Adrenal gland (tissue), 12 donors: Measurements from ENCODE around the gene CHD1. TPM values are rescaled to one million over a fixed set of nuclear protein-coding genes. Genes with fewer than 3 reads are reported as not detected.

Source experiments
- DNase-seq, 7 donors: peaks; one replicate each; pipeline ENCODE4 v3.0.0-alpha.2; 2019 to 2020
- H3K27ac ChIP-seq, 5 donors: fragments of 200-600 bp; sonication (generic) in 4 of 5; 1 replicate in 3 of 5; 2 replicates in 2 of 5; pipeline versions ENCODE4 v1.5.1 to v1.8.0; 2016 to 2020; ENCODE audit warnings: mild to moderate bottlenecking in 1 of 5
- H3K27me3 ChIP-seq: fragments of 200-600 bp; 2 replicates; pipeline ENCODE4 v1.8.0; 2021
- H3K36me3 ChIP-seq, 2 donors: fragments of 200-600 bp; replicated peaks in 1 of 2; 1 replicate in 1 of 2; 2 replicates in 1 of 2; pipeline versions ENCODE4 v1.5.1 to v1.8.0; 2018 to 2022
- H3K4me1 ChIP-seq, 2 donors: fragments of 200-600 bp; replicated peaks in 1 of 2; 1 replicate in 1 of 2; 2 replicates in 1 of 2; pipeline versions ENCODE4 v1.5.1 to v1.8.0; 2018 to 2021
- H3K4me3 ChIP-seq, 4 donors: fragments of 200-600 bp; sonication (generic) in 3 of 4; one replicate each; pipeline ENCODE4 v1.5.1; 2016 to 2018
- H3K9me3 ChIP-seq, 3 donors: fragments of 200-600 bp; sonication (generic) in 1 of 3; replicated peaks in 1 of 3; 1 replicate in 2 of 3; 2 replicates in 1 of 3; pipeline versions ENCODE4 v1.5.1 to v1.8.0; 2016 to 2021
- POLR2A ChIP-seq, 2 donors: fragments of 450-650 bp; IDR thresholded peaks; one replicate each; pipeline ENCODE4 v1.6.1; 2017; ENCODE audit warnings: antibody characterized with exemption in 2 of 2, mild to moderate bottlenecking in 2 of 2, moderate library complexity in 1 of 2
- WGBS, 4 donors: extraction: QIAGEN DNeasy Blood & Tissue Kit in 2 of 4; methylation state at CpG; one replicate each; pipeline versions ENCODE4 v1.1.5 to v1.1.7; 2013 to 2017; 5-methylcytosine and 5-hydroxymethylcytosine counted together
- intact Hi-C, 2 donors: fragments of 100-400 bp; cut with DNase I; formaldehyde crosslinking; loops; one replicate each; pipeline versions ENCODE4 v1.14.1 to v1.15.0; 2022 to 2023
- polyA plus RNA-seq, 3 donors: library from polyadenylated mRNA; stranded (reverse); fragments of 200-250 nt in 2 of 3; fragments of 350-450 nt in 1 of 3; fragmentation: Illumina TruSeq in 1 of 3; extraction: RNeasy Lipid Tissue Mini Kit (QIAGEN cat#74804) in 1 of 3; gene quantifications; one replicate each; pipeline ENCODE4 v1.2.3, GENCODE V29; 2013 to 2014
- total RNA-seq, 9 donors: library from RNA; depleted of rRNA in 4 of 9; stranded (reverse); fragments of >200 nt in 4 of 9; fragments of 120-200 nt in 1 of 9; fragmentation: NEBNext Ultra II Directional in 1 of 9; extraction: Animal tissue kit (Norgen Biotek cat#: 25700) in 1 of 9; gene quantifications; one replicate each; pipeline versions ENCODE4 v1.1.0 to v1.2.4, GENCODE V29; 2013 to 2023
- TF ChIP-seq, protein P1 (sequence below), 6 experiments: fragments of 450-650 bp in 4 of 6; fragments of 200-600 bp in 2 of 6; sonication (generic) in 1 of 6; IDR thresholded peaks; 1 replicate in 5 of 6; 2 replicates in 1 of 6; pipeline versions ENCODE4 v1.5.1 to v1.8.0; 2016 to 2021; ENCODE audit warnings: antibody characterized with exemption in 6 of 6, mild to moderate bottlenecking in 2 of 6, moderate library complexity in 1 of 6
- donor health status: healthy with polysubstance abuse.
- donor health status: Bipolar disorder and iron deficiency.
- donor health status: DM: yes; HTN: yes; CAD: no.
- donor health status: DM: no; HTN: no; CAD: no.
- donor health status: DM: no; HTN: no; CAD: no.
- donor health status: DM: yes; HTN: yes; CAD: no.

The CHD1 gene
- total and polyA plus RNA-seq, 12 donors, result 16.0 to 64.9 (median 27.9) TPM

GRCh38 chr5:98929710-98930298, 997 bp upstream of the CHD1 start:
- 4 to 8% (median 6%) methylated on average over 20 to 21 of the region's 21 CpGs for WGBS, 4 donors
- peak overlapping the region in 3 of 4 donors; percentile 70 to 87 (median 86) for H3K4me3 ChIP-seq
- peaks cover 8 to 39% of the 10 kb centered on the region in 2 donors for H3K4me1 ChIP-seq
- no peaks in the 10 kb centered on the region for H3K9me3 ChIP-seq
- H3K36me3 ChIP-seq, result peaks cover 0 to 2% of the 10 kb centered on the region in 2 donors
- peak overlapping the region; percentile 96 to 100 (median 100) for H3K27ac ChIP-seq
- TF ChIP-seq POLR2A (IDR thresholded peaks at IDR 0.05), result no peak
- TF ChIP-seq, protein P1, sequence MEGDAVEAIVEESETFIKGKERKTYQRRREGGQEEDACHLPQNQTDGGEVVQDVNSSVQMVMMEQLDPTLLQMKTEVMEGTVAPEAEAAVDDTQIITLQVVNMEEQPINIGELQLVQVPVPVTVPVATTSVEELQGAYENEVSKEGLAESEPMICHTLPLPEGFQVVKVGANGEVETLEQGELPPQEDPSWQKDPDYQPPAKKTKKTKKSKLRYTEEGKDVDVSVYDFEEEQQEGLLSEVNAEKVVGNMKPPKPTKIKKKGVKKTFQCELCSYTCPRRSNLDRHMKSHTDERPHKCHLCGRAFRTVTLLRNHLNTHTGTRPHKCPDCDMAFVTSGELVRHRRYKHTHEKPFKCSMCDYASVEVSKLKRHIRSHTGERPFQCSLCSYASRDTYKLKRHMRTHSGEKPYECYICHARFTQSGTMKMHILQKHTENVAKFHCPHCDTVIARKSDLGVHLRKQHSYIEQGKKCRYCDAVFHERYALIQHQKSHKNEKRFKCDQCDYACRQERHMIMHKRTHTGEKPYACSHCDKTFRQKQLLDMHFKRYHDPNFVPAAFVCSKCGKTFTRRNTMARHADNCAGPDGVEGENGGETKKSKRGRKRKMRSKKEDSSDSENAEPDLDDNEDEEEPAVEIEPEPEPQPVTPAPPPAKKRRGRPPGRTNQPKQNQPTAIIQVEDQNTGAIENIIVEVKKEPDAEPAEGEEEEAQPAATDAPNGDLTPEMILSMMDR (IDR thresholded peaks at IDR 0.05), result no peak
- intact Hi-C loops, result no loop called here
- peak in 4 of 7 donors; percentile 13 to 98 (median 29) for DNase-seq
- H3K27me3 ChIP-seq, result no peaks in the 10 kb centered on the region

- H3K4me3 ChIP-seq, result peak overlapping the region; percentile 54 to 94 (median 86)
- 0 to 2% (median 0%) methylated on average over 11 to 106 of the region's 106 CpGs for WGBS, 4 donors
- peak overlapping the region; percentile 97 to 100 (median 100) for H3K27ac ChIP-seq
- TF ChIP-seq POLR2A (IDR thresholded peaks at IDR 0.05), result peak in 1 of 2 donors; percentile 6
- TF ChIP-seq, protein P1 (IDR thresholded peaks at IDR 0.05), result no peak
- H3K9me3 ChIP-seq, result no peaks in the 10 kb centered on the region
- DNase-seq, result peak; percentile 73 to 84 (median 82)
- intact Hi-C loops, result no loop called here
- H3K36me3 ChIP-seq, result peaks cover 0 to 17% of the 10 kb centered on the region in 2 donors
- peaks cover 8 to 39% of the 10 kb centered on the region in 2 donors for H3K4me1 ChIP-seq
- no peaks in the 10 kb centered on the region for H3K27me3 ChIP-seq
Measured at GRCh38 chr5:98927989-98928872, 576 bp downstream of the CHD1 start.

GRCh38 chr5:98927242-98927988, 1.4 kb downstream of the CHD1 start:
- Histone ChIP-seq H3K9me3 (no peaks in the 10 kb centered on the region), H3K36me3 (peaks cover 0 to 25% of the 10 kb centered on the region in 2 donors), H3K4me3 (peak overlapping the region; percentile 53 to 94 (median 86)), H3K27ac (peak overlapping the region; percentile 97 to 100 (median 100)), H3K27me3 (no peaks in the 10 kb centered on the region), H3K4me1 (peaks cover 8 to 39% of the 10 kb centered on the region in 2 donors)
- DNase-seq, result peak; percentile 50 to 79 (median 64)
- intact Hi-C loops, result no loop called here
- 0 to 1% (median 0%) methylated on average over 14 of the region's 14 CpGs for WGBS, 4 donors
- TF ChIP-seq POLR2A (IDR thresholded peaks at IDR 0.05), result peak; percentile 55 to 82
- TF ChIP-seq, protein P1 (IDR thresholded peaks at IDR 0.05), result no peak

GRCh38 chr5:98923966-98924365, 4.8 kb downstream of the CHD1 start:
- intact Hi-C loops, result no loop called here
- DNase-seq, result no peak
- 82 to 94% (median 84%) methylated on average over 3 of the region's 3 CpGs for WGBS, 4 donors
- H3K4me3 ChIP-seq, result no peak overlapping the region
- no peak overlapping the region for H3K27ac ChIP-seq
- no peaks in the 10 kb centered on the region for H3K9me3 ChIP-seq
- TF ChIP-seq, protein P1 (IDR thresholded peaks at IDR 0.05), result no peak
- no peak for TF ChIP-seq POLR2A (IDR thresholded peaks at IDR 0.05)
- peaks cover 0 to 26% of the 10 kb centered on the region in 2 donors for H3K4me1 ChIP-seq
- no peaks in the 10 kb centered on the region for H3K27me3 ChIP-seq
- H3K36me3 ChIP-seq, result peaks cover 0 to 42% of the 10 kb centered on the region in 2 donors
